ENCODE data around the gene GPATCH2.

Gene GPATCH2

GRCh38 chr1:217402301-217402700 lies 228.6 kb downstream of the GPATCH2 start:
- TF ChIP-seq EZH2 (IDR thresholded peaks at IDR 0.05; ENCODE audit: borderline replicate concordance, low read length) (no peak), CTCF (IDR thresholded peaks at IDR 0.05; ENCODE audit: low read length) (no peak)
- H3K36me3 ChIP-seq (ENCODE audit: insufficient read depth, low read length) = no peaks in the 10 kb centered on the region
- H3K9me3 ChIP-seq (ENCODE audit: low read length) = no peaks in the 10 kb centered on the region
- H4K20me1 ChIP-seq (ENCODE audit: insufficient read depth, low read length) = no peaks in the 10 kb centered on the region
- no peak overlapping the region for H3K4me3 ChIP-seq (ENCODE audit: low read depth, low read length, poor library complexity, severe bottlenecking)
- H3F3A ChIP-seq (ENCODE audit: insufficient read depth, low read length) = no peaks in the 10 kb centered on the region
- no peaks in the 10 kb centered on the region for H3K79me2 ChIP-seq (ENCODE audit: insufficient read depth, low read length)
- no peaks in the 10 kb centered on the region for H3K4me1 ChIP-seq (ENCODE audit: insufficient read depth, low read length, severe bottlenecking)
- H3K27me3 ChIP-seq (ENCODE audit: insufficient read depth, low read length) = no peaks in the 10 kb centered on the region
- no peaks in the 10 kb centered on the region for H3K9me2 ChIP-seq (ENCODE audit: low read depth, low read length)
- no peak overlapping the region for H3K4me2 ChIP-seq (ENCODE audit: low read length)
- H2AFZ ChIP-seq (ENCODE audit: low read length) = no peak overlapping the region
- no peak overlapping the region for H3K9ac ChIP-seq (ENCODE audit: low read length)
- no peak overlapping the region for H3K27ac ChIP-seq (ENCODE audit: low read depth, low read length, poor library complexity, severe bottlenecking)

GRCh38 chr1:217393896-217394295 lies 237.0 kb downstream of the GPATCH2 start:
- H3K27ac ChIP-seq (ENCODE audit: low read depth, low read length, poor library complexity, severe bottlenecking) = no peak overlapping the region
- no peak overlapping the region for H2AFZ ChIP-seq (ENCODE audit: low read length)
- no peaks in the 10 kb centered on the region for H3K27me3 ChIP-seq (ENCODE audit: insufficient read depth, low read length)

DNA sequence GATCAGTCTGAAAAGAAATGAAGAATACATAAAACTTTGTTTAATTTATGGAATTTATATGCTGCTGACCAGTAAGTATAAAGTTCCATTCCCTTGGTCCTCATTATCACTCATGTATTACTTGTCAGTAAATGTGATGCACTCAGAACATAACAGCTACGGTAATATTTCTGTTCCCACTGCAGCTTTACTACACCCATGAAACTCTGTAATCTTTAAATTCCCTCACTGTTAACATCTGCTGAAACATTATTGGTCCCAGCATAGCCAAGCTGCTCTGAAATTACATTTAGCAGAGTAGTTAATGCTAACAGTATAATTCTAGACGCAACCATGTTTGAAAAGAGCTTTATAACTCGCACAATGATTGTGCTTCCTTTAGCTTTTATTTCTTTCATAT lies 238.4 kb downstream of the GPATCH2 start:
- H3K4me3 ChIP-seq (ENCODE audit: low read depth, low read length, poor library complexity, severe bottlenecking) = no peak overlapping the region
- H3K9ac ChIP-seq (ENCODE audit: low read length) = no peak overlapping the region
- H3K4me1 ChIP-seq (ENCODE audit: insufficient read depth, low read length, severe bottlenecking) = no peaks in the 10 kb centered on the region
- H3K27me3 ChIP-seq (ENCODE audit: insufficient read depth, low read length) = no peaks in the 10 kb centered on the region
- no peaks in the 10 kb centered on the region for H3K36me3 ChIP-seq (ENCODE audit: insufficient read depth, low read length)
- no peaks in the 10 kb centered on the region for H3K9me2 ChIP-seq (ENCODE audit: low read depth, low read length)
- no peaks in the 10 kb centered on the region for H3K9me3 ChIP-seq (ENCODE audit: low read length)
- H3K27ac ChIP-seq (ENCODE audit: low read depth, low read length, poor library complexity, severe bottlenecking) = no peak overlapping the region
- no peaks in the 10 kb centered on the region for H3F3A ChIP-seq (ENCODE audit: insufficient read depth, low read length)
- no peak overlapping the region for H2AFZ ChIP-seq (ENCODE audit: low read length)
- H3K79me2 ChIP-seq (ENCODE audit: insufficient read depth, low read length) = no peaks in the 10 kb centered on the region
- H4K20me1 ChIP-seq (ENCODE audit: insufficient read depth, low read length) = no peaks in the 10 kb centered on the region
- H3K4me2 ChIP-seq (ENCODE audit: low read length) = no peak overlapping the region
- TF ChIP-seq EZH2 (IDR thresholded peaks at IDR 0.05; ENCODE audit: borderline replicate concordance, low read length) (no peak), CTCF (IDR thresholded peaks at IDR 0.05; ENCODE audit: low read length) (no peak)

More at GRCh38 chr1:217393896-217394295, 237.0 kb downstream of the GPATCH2 start:
- no peak overlapping the region for H3K4me3 ChIP-seq (ENCODE audit: low read depth, low read length, poor library complexity, severe bottlenecking)
- no peaks in the 10 kb centered on the region for H3K9me2 ChIP-seq (ENCODE audit: low read depth, low read length)
- no peaks in the 10 kb centered on the region for H4K20me1 ChIP-seq (ENCODE audit: insufficient read depth, low read length)
- H3K36me3 ChIP-seq (ENCODE audit: insufficient read depth, low read length) = no peaks in the 10 kb centered on the region
- no peaks in the 10 kb centered on the region for H3K4me1 ChIP-seq (ENCODE audit: insufficient read depth, low read length, severe bottlenecking)
- no peaks in the 10 kb centered on the region for H3F3A ChIP-seq (ENCODE audit: insufficient read depth, low read length)
- no peak overlapping the region for H3K4me2 ChIP-seq (ENCODE audit: low read length)
- H3K79me2 ChIP-seq (ENCODE audit: insufficient read depth, low read length) = no peaks in the 10 kb centered on the region
- TF ChIP-seq EZH2 (IDR thresholded peaks at IDR 0.05; ENCODE audit: borderline replicate concordance, low read length) (no peak), CTCF (IDR thresholded peaks at IDR 0.05; ENCODE audit: low read length) (no peak)
- no peak overlapping the region for H3K9ac ChIP-seq (ENCODE audit: low read length)
- no peaks in the 10 kb centered on the region for H3K9me3 ChIP-seq (ENCODE audit: low read length)
